DOHH2 (cell line): Measurements from ENCODE around the gene XIST.

Experiments used
- CTCF ChIP-seq: fragments of 200-600 bp; sonication (generic); IDR thresholded peaks from one replicate; pipeline ENCODE4 v1.5.1; 2014; ENCODE audit warnings: antibody characterized with exemption, mild to moderate bottlenecking, low read depth, low read length; ENCODE audit not compliant: poor library complexity, severe bottlenecking
- EZH2phosphoT487 ChIP-seq: fragments of 200-600 bp; sonication (generic); IDR thresholded peaks from 2 replicates; pipeline ENCODE4 v1.6.1; 2017; ENCODE audit warnings: borderline replicate concordance, mild to moderate bottlenecking, antibody characterized with exemption, low read length, moderate library complexity, mixed read lengths

GRCh38 chrX:73829890-73830466 lies 22.5 kb downstream of the XIST start:
- no peak for TF ChIP-seq CTCF
- TF ChIP-seq EZH2phosphoT487: no peak
